HG02884 (cell line): ENCODE data around the gene LRRC56.

Experiments used
- ATAC-seq: cut with Tn5 transposase; IDR thresholded peaks from one replicate; pipeline ENCODE4 v1.9.1; 2021; ENCODE audit warnings: mild to moderate bottlenecking, moderate library complexity; ENCODE audit not compliant: unreplicated experiment

LRRC56 gene

GRCh38 chr11:536841-537621, at the start of gene LRRC56:
LRRC56 (plus strand) TSS chr11:537527; CDS start chr11:540685, 3,158 bp downstream.
- ATAC-seq = peak; percentile 43

GRCh38 chr11:487571-488021, 49.7 kb upstream of the LRRC56 start:
- ATAC-seq = no peak

- no peak for ATAC-seq
Measured at GRCh38 chr11:488062-488461, 49.3 kb upstream of the LRRC56 start.

- no peak for ATAC-seq
Measured at GRCh38 chr11:488579-488978, 48.7 kb upstream of the LRRC56 start.

- no peak for ATAC-seq
Measured at GRCh38 chr11:488992-489391, 48.3 kb upstream of the LRRC56 start.

GRCh38 chr11:489610-490185, 47.6 kb upstream of the LRRC56 start:
- no peak for ATAC-seq

GRCh38 chr11:490186-490929, 47.0 kb upstream of the LRRC56 start:
- no peak for ATAC-seq

- ATAC-seq = no peak
Measured at GRCh38 chr11:490930-491260, 46.4 kb upstream of the LRRC56 start.

GRCh38 chr11:491358-491757, 46.0 kb upstream of the LRRC56 start:
- ATAC-seq = no peak

- ATAC-seq = no peak
Measured at GRCh38 chr11:492427-493226, 44.7 kb upstream of the LRRC56 start.

GRCh38 chr11:494761-495536, 42.4 kb upstream of the LRRC56 start:
- no peak for ATAC-seq

- no peak for ATAC-seq
Measured at GRCh38 chr11:495537-495931, 41.8 kb upstream of the LRRC56 start.

- no peak for ATAC-seq
Measured at GRCh38 chr11:496834-497564, 40.3 kb upstream of the LRRC56 start.

GRCh38 chr11:497565-498296, 39.6 kb upstream of the LRRC56 start:
- no peak for ATAC-seq

GRCh38 chr11:498297-499181, 38.8 kb upstream of the LRRC56 start:
- no peak for ATAC-seq

GRCh38 chr11:499201-500076, 37.9 kb upstream of the LRRC56 start:
- no peak for ATAC-seq
